ENCODE data around the gene ZNF728.
"Not testable (repeated sequence)": the region's sequence is repeated elsewhere in the genome, so short reads cannot be mapped to it uniquely, and the experiment has no call there.

The ZNF728 gene

DNA sequence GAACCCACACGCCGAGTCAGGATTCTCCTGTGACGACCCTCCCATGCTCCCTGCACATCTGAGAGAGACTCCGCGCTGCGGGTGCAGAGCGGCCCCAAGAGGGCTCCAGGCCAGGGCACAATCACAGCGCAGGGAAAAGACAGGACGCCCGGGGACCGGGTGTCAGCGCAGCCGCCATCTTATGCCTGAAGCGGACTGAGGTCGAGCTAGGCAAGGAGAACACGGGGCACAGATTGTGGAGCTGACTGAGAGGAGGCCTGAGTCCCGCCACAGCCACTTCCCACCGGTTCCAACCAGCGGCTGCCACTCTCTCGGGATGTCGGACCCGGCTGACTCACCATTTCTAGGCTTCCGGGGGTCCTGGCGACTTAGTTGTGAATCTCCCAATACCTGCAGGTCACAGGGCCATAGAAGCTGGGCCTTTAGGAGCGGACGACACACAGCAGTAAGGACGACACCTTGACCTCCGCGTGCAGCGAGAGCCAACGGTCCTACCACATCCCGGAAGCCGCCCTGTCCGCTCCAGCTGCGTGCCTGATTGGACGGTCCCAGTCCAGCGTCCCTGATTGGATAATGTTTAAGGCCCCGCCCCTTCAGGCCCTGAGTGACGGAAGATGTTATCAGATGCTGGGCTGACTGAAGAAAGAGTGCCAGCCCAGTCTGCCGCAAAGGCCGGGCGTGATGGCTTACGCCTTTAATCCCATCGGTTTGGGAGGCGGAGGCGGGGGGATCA lies at the start of gene ZNF728:
TSS of gene ZNF728 (minus strand) at position 487 of the 733 bp plus-strand sequence. CDS start at position 341, 146 bp downstream.
- DNase-seq, result no peak

DNA sequence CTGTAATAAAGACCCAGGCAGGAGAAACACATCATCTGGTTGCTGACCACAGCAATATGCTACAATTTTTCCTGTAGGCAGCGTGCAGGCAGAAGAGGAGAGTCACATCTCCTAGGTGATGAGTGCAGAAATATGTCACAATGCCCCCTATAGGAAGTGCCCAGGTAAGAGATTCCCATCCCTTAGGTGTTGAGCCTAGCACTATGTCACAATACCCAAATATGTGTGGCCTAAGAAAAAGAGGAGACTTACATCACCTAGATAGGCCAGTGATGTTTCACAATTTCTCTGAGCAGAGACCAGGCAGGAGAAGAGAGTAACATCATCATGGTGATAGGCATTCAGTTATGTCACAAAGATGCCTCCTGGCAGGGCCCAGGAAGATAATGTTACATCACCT lies 49.4 kb upstream of the ZNF728 start:
- no peak for DNase-seq

- DNase-seq, result no peak
These were observed 46.3 kb upstream of the ZNF728 start for GRCh38 chr19:23049256-23049655.

- no peak for DNase-seq
These were observed 43.8 kb upstream of the ZNF728 start for GRCh38 chr19:23046743-23047142.

- no peak for DNase-seq
These were observed 30.7 kb upstream of the ZNF728 start for GRCh38 chr19:23033721-23034120.

- DNase-seq, result no peak
These were observed 12.7 kb upstream of the ZNF728 start for GRCh38 chr19:23015660-23016059.

DNA sequence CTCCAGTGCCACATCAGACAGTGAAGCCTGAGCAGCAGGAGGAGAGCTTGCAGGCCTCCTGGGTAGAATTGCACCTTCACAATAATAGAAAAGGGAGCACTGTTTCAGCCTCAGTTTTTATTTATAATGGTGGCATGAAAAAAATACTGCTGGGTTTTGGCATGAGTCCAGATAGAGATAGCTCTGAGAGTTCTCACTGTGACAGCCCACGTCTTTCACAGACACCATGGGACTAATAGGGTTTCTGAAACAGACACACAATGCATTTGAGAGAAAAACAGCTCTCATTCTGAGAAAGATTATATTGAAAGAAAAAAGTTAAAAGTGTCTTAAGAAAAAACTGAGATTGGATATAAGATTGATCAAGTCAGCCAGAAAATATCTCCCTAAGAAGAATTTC lies 8.0 kb downstream of the ZNF728 start:
- DNase-seq, result not testable (repeated sequence)

GRCh38 chr19:22976248-22976647 lies 26.7 kb downstream of the ZNF728 start:
- no peak for DNase-seq

- not testable (repeated sequence) for DNase-seq
These were observed 27.3 kb downstream of the ZNF728 start for GRCh38 chr19:22975546-22976136.

GRCh38 chr19:22945560-22945959 lies 57.4 kb downstream of the ZNF728 start:
- DNase-seq, result peak; percentile 1

- no peak for DNase-seq
These were observed 67.8 kb downstream of the ZNF728 start for GRCh38 chr19:22935151-22935550.

GRCh38 chr19:22927576-22927975 lies 75.4 kb downstream of the ZNF728 start:
- DNase-seq, result not testable (repeated sequence)

DNA sequence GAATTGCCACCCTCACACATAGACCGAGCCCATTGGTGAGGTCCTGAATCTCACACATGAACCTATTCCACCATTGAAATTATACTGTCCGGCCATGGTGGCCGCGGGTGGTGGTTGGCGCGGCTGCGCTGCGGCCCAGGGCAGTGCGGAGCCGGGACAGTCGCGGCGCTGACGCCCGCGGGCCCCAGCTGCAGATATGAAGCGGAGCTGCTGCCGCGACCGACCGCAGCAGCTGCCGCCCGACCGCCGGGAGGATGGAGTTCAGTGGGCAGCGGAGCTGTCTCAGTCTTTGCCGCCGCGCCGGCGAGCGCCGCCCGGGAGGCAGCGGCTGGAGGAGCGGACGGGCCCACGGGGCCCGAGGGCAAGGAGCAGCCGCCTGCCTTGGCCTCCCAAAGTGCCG lies 77.8 kb downstream of the ZNF728 start:
- not testable (repeated sequence) for DNase-seq

Measured in stimulated activated CD4-positive, alpha-beta T cell treated with anti-CD3 and anti-CD28 coated beads, Interleukin-15, amount 100 ng/mL, for 24 hours (primary cell).